Stimulated activated CD4-positive, alpha-beta T cell treated with anti-CD3 and anti-CD28 coated beads, Interleukin-1b, Interleukin-23, amount 100 ng/mL, for 4 hours (primary cell): ENCODE results near the gene ZFP2.

Experiments used
- DNase-seq, 2 donors: peaks; one replicate each; pipeline ENCODE4 v3.0.0-alpha.2; 2020; ENCODE audit warnings: low read depth in 2 of 2

The ZFP2 gene

DNA sequence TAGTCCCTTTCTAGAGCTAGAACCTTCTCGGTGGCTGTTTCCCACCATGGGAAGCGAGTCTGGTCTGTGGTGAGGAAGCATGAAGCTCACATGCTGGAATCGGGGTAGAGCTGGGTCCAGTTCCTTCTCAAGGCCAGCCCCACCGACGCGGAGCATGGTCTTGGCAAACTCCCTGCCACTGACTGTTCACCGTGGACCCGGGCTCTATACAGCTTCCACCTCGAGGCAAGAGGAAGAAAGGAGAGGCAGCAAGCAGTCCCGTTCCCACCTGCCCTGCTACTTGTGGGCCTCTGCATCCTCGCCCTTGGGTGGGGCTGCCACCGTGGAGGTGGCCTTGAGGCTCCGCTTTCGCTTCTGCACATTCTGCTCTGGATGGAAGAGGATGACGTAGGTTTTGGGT, 85.7 kb downstream of the ZFP2 start:
- DNase-seq: no peak
